ENCODE measurements around the gene THSD1. TPM values are rescaled to one million over a fixed set of nuclear protein-coding genes. Genes with fewer than 3 reads are reported as not detected.
"Not testable (repeated sequence)": the region's sequence is repeated elsewhere in the genome, so short reads cannot be mapped to it uniquely, and the experiment has no call there.

The THSD1 gene
- total RNA-seq, 2 experiments from 2014 or later, result 0.28 TPM; not detected in 1

- intact Hi-C loops (cut with micrococcal nuclease; ENCODE audit: unreplicated experiment), result no loop called here
- no TSS peak for BruUV-seq (replicated peaks)
- CTCF ChIA-PET (ENCODE audit: unreplicated experiment), result interaction anchor here (1.1 kb wide), 1 partner anchor 105 kb away, joined by 3 read pairs; no protein-coding TSS in a partner anchor
Observed at GRCh38 chr13:52345631-52346251, 60.2 kb downstream of the THSD1 start.

GRCh38 chr13:52345048-52345447 is 60.9 kb downstream of the THSD1 start:
- intact Hi-C loops (cut with micrococcal nuclease; ENCODE audit: unreplicated experiment), result no loop called here
- TF ChIP-seq EZH2phosphoT487 (IDR thresholded peaks at IDR 0.05; ENCODE audit: borderline replicate concordance, low read depth, low read length) (no peak), CTCF (conservative IDR thresholded peaks at IDR 0.05; ENCODE audit: low read length) (no peak)
- Histone ChIP-seq H3K9me2 (ENCODE audit: insufficient read depth, low read length) (no peaks in the 10 kb centered on the region), H3K27ac (ENCODE audit: low read depth, low read length, poor library complexity, severe bottlenecking) (no peak overlapping the region), H3K4me3 (ENCODE audit: low read depth, low read length, poor library complexity, severe bottlenecking) (no peak overlapping the region), H3K4me2 (ENCODE audit: low read length) (no peak overlapping the region), H3K4me1 (ENCODE audit: insufficient read depth, low read length, poor library complexity, severe bottlenecking) (no peaks in the 10 kb centered on the region), H3K79me2 (ENCODE audit: insufficient read depth, low read depth, low read length) (no peaks in the 10 kb centered on the region), H3K9me3 (ENCODE audit: low read length) (no peaks in the 10 kb centered on the region), H3K36me3 (ENCODE audit: insufficient read depth, low read length) (no peaks in the 10 kb centered on the region), H4K20me1 (ENCODE audit: insufficient read depth, low read length) (no peaks in the 10 kb centered on the region), H2AFZ (ENCODE audit: low read length) (no peak overlapping the region)
- no TSS peak for BruUV-seq (replicated peaks)
- DNase-seq (ENCODE audit: low spot score), result no peak
- ChIA-PET CTCF (ENCODE audit: unreplicated experiment) (no interaction called here), POLR2A (no interaction called here)

More at GRCh38 chr13:52345631-52346251, 60.2 kb downstream of the THSD1 start:
- no peak overlapping the region for H3K4me2 ChIP-seq (ENCODE audit: low read length)
- no peaks in the 10 kb centered on the region for H3K4me1 ChIP-seq (ENCODE audit: insufficient read depth, low read length, poor library complexity, severe bottlenecking)
- no peaks in the 10 kb centered on the region for H3K79me2 ChIP-seq (ENCODE audit: insufficient read depth, low read depth, low read length)
- no peak for DNase-seq (ENCODE audit: low spot score)
- no peaks in the 10 kb centered on the region for H3K9me2 ChIP-seq (ENCODE audit: insufficient read depth, low read length)
- no peak overlapping the region for H2AFZ ChIP-seq (ENCODE audit: low read length)
- H3K36me3 ChIP-seq (ENCODE audit: insufficient read depth, low read length), result no peaks in the 10 kb centered on the region
- POLR2A ChIA-PET, result no interaction called here
- TF ChIP-seq EZH2phosphoT487 (IDR thresholded peaks at IDR 0.05; ENCODE audit: borderline replicate concordance, low read depth, low read length) (no peak), CTCF (conservative IDR thresholded peaks at IDR 0.05; ENCODE audit: low read length) (no peak)
- no peak overlapping the region for H3K27ac ChIP-seq (ENCODE audit: low read depth, low read length, poor library complexity, severe bottlenecking)
- H3K9me3 ChIP-seq (ENCODE audit: low read length), result no peaks in the 10 kb centered on the region
- no peaks in the 10 kb centered on the region for H4K20me1 ChIP-seq (ENCODE audit: insufficient read depth, low read length)
- H3K4me3 ChIP-seq (ENCODE audit: low read depth, low read length, poor library complexity, severe bottlenecking), result no peak overlapping the region

GRCh38 chr13:52344108-52344507 is 61.9 kb downstream of the THSD1 start:
- intact Hi-C loops (cut with micrococcal nuclease; ENCODE audit: unreplicated experiment), result no loop called here
- H3K9me2 ChIP-seq (ENCODE audit: insufficient read depth, low read length), result no peaks in the 10 kb centered on the region
- H3K4me1 ChIP-seq (ENCODE audit: insufficient read depth, low read length, poor library complexity, severe bottlenecking), result no peaks in the 10 kb centered on the region
- no peak overlapping the region for H3K4me2 ChIP-seq (ENCODE audit: low read length)
- BruUV-seq (replicated peaks), result no TSS peak
- H3K79me2 ChIP-seq (ENCODE audit: insufficient read depth, low read depth, low read length), result no peaks in the 10 kb centered on the region
- ChIA-PET POLR2A (no interaction called here), CTCF (ENCODE audit: unreplicated experiment) (no interaction called here)
- H3K9me3 ChIP-seq (ENCODE audit: low read length), result no peaks in the 10 kb centered on the region
- no peak overlapping the region for H2AFZ ChIP-seq (ENCODE audit: low read length)
- H3K36me3 ChIP-seq (ENCODE audit: insufficient read depth, low read length), result no peaks in the 10 kb centered on the region
- DNase-seq (ENCODE audit: low spot score), result no peak
- no peaks in the 10 kb centered on the region for H4K20me1 ChIP-seq (ENCODE audit: insufficient read depth, low read length)
- no peak overlapping the region for H3K4me3 ChIP-seq (ENCODE audit: low read depth, low read length, poor library complexity, severe bottlenecking)
- TF ChIP-seq EZH2phosphoT487 (IDR thresholded peaks at IDR 0.05; ENCODE audit: borderline replicate concordance, low read depth, low read length) (no peak), CTCF (conservative IDR thresholded peaks at IDR 0.05; ENCODE audit: low read length) (no peak)
- no peak overlapping the region for H3K27ac ChIP-seq (ENCODE audit: low read depth, low read length, poor library complexity, severe bottlenecking)

- DNase-seq (ENCODE audit: low spot score); H3K79me2 ChIP-seq (ENCODE audit: insufficient read depth, low read depth, low read length); H3K4me1 ChIP-seq (ENCODE audit: insufficient read depth, low read length, poor library complexity, severe bottlenecking); H3K9me2 ChIP-seq (ENCODE audit: insufficient read depth, low read length); intact Hi-C loops (cut with micrococcal nuclease; ENCODE audit: unreplicated experiment); CTCF ChIA-PET (ENCODE audit: unreplicated experiment); BruUV-seq (replicated peaks); H3K4me3 ChIP-seq (ENCODE audit: low read depth, low read length, poor library complexity, severe bottlenecking); H3K36me3 ChIP-seq (ENCODE audit: insufficient read depth, low read length); H3K9me3 ChIP-seq (ENCODE audit: low read length); H3K27ac ChIP-seq (ENCODE audit: low read depth, low read length, poor library complexity, severe bottlenecking); H2AFZ ChIP-seq (ENCODE audit: low read length); H4K20me1 ChIP-seq (ENCODE audit: insufficient read depth, low read length); H3K4me2 ChIP-seq (ENCODE audit: low read length): not testable (repeated sequence)
- POLR2A ChIA-PET, result interaction anchor here (0.6 kb wide), 1 partner anchor 23 kb away, joined by 6 read pairs; no protein-coding TSS in a partner anchor
Observed at GRCh38 chr13:52342203-52342602, 63.8 kb downstream of the THSD1 start.
